Measurements from ENCODE around the gene IGSF11.

Gene IGSF11

GRCh38 chr3:118948146-118948545 is 86.5 kb downstream of the IGSF11 start:
- no peak for DNase-seq

GRCh38 chr3:118946449-118946848 is 88.2 kb downstream of the IGSF11 start:
- DNase-seq = no peak

GRCh38 chr3:118945834-118946233 is 88.8 kb downstream of the IGSF11 start:
- DNase-seq = no peak

- DNase-seq = no peak
Measured at GRCh38 chr3:118943597-118943996, 91.0 kb downstream of the IGSF11 start.

GRCh38 chr3:118942671-118943070 is 92.0 kb downstream of the IGSF11 start:
- no peak for DNase-seq

- no peak for DNase-seq
Measured at GRCh38 chr3:118942195-118942594, 92.5 kb downstream of the IGSF11 start.

- no peak for DNase-seq
Measured at GRCh38 chr3:118941236-118941635, 93.4 kb downstream of the IGSF11 start.

- DNase-seq = no peak
Measured at GRCh38 chr3:118938183-118938961, 96.3 kb downstream of the IGSF11 start.

- no peak for DNase-seq
Measured at GRCh38 chr3:118936811-118937210, 97.8 kb downstream of the IGSF11 start.

- DNase-seq = no peak
Measured at GRCh38 chr3:118932822-118933558, 101.7 kb downstream of the IGSF11 start.

GRCh38 chr3:118931996-118932395 is 102.7 kb downstream of the IGSF11 start:
- DNase-seq = no peak

GRCh38 chr3:118927449-118927848 is 107.2 kb downstream of the IGSF11 start:
- DNase-seq = no peak

- no peak for DNase-seq
Measured at GRCh38 chr3:118912188-118912587, 122.5 kb downstream of the IGSF11 start.

GRCh38 chr3:118910332-118910731 is 124.3 kb downstream of the IGSF11 start:
- DNase-seq = no peak

GRCh38 chr3:118909763-118910162 is 124.9 kb downstream of the IGSF11 start:
- no peak for DNase-seq

GRCh38 chr3:118907909-118908308 is 126.7 kb downstream of the IGSF11 start:
- no peak for DNase-seq

GRCh38 chr3:118900737-118901525 is 133.7 kb downstream of the IGSF11 start:
- DNase-seq = peak; percentile 57

GRCh38 chr3:118890206-118890605 is 144.4 kb downstream of the IGSF11 start:
- no peak for DNase-seq

- DNase-seq = no peak
Measured at GRCh38 chr3:118889691-118890090, 145.0 kb downstream of the IGSF11 start.

GRCh38 chr3:118886708-118887107 is 147.9 kb downstream of the IGSF11 start:
- no peak for DNase-seq

GRCh38 chr3:118884748-118885206 is 149.9 kb downstream of the IGSF11 start:
- peak; percentile 48 for DNase-seq

GRCh38 chr3:118882353-118882947 is 152.2 kb downstream of the IGSF11 start:
- peak; percentile 13 for DNase-seq

- DNase-seq = no peak
Measured at GRCh38 chr3:118868051-118868450, 166.6 kb downstream of the IGSF11 start.
